Measurements from ENCODE around the gene UIMC1. TPM values are rescaled to one million over a fixed set of nuclear protein-coding genes. Genes with fewer than 3 reads are reported as not detected.

UIMC1 gene
- total RNA-seq, 1 donor from 2014 or later: 67.7 TPM

- TF ChIP-seq EZH2phosphoT487 (IDR thresholded peaks at IDR 0.05): no peak
- TF ChIP-seq CTCF (IDR thresholded peaks at IDR 0.05): no peak
- no peak for TF ChIP-seq EZH2 (IDR thresholded peaks at IDR 0.05)
- Mint-ChIP-seq H3K36me3 (no peaks in the 10 kb centered on the region), H3K4me1 (peaks cover 40% of the 10 kb centered on the region), H3K27me3 (ENCODE audit: insufficient read depth, low read depth) (peaks cover 39% of the 10 kb centered on the region), H3K9me3 (no peaks in the 10 kb centered on the region), H3K27ac (no peak overlapping the region), H3K4me3 (peak overlapping the region; percentile 64)
- no peak overlapping the region for H2AFZ ChIP-seq (replicated peaks)
- H3F3A ChIP-seq (ENCODE audit: low read depth): peaks cover 4% of the 10 kb centered on the region
- no peak overlapping the region for H3K27ac ChIP-seq
- no peaks in the 10 kb centered on the region for H3K36me3 ChIP-seq
- no peak overlapping the region for H3K4me2 ChIP-seq
- H3K9me3 ChIP-seq (ENCODE audit: low read depth): no peaks in the 10 kb centered on the region
- no peaks in the 10 kb centered on the region for H3K27me3 ChIP-seq
- H3K4me1 ChIP-seq: peaks cover 6% of the 10 kb centered on the region
- no peak overlapping the region for H3K9ac ChIP-seq
- no peaks in the 10 kb centered on the region for H3K79me2 ChIP-seq (ENCODE audit: low read depth)
- H4K20me1 ChIP-seq (ENCODE audit: low read depth): no peaks in the 10 kb centered on the region
- no peak for DNase-seq (ENCODE audit: low spot score)
- no peak overlapping the region for H3K4me3 ChIP-seq
Observed at GRCh38 chr5:176878906-176879662, 127.5 kb downstream of the UIMC1 start.

GRCh38 chr5:176878463-176878862 lies 128.1 kb downstream of the UIMC1 start:
- Mint-ChIP-seq H3K27ac (peak overlapping the region; percentile 33), H3K4me3 (no peak overlapping the region), H3K36me3 (no peaks in the 10 kb centered on the region), H3K4me1 (peaks cover 38% of the 10 kb centered on the region), H3K27me3 (ENCODE audit: insufficient read depth, low read depth) (peaks cover 41% of the 10 kb centered on the region), H3K9me3 (no peaks in the 10 kb centered on the region)
- H3K27ac ChIP-seq: no peak overlapping the region
- H3K27me3 ChIP-seq: no peaks in the 10 kb centered on the region
- no peak overlapping the region for H3K9ac ChIP-seq
- H3K4me2 ChIP-seq: no peak overlapping the region
- no peaks in the 10 kb centered on the region for H3F3A ChIP-seq (ENCODE audit: low read depth)
- H3K79me2 ChIP-seq (ENCODE audit: low read depth): no peaks in the 10 kb centered on the region
- H3K9me3 ChIP-seq (ENCODE audit: low read depth): no peaks in the 10 kb centered on the region
- TF ChIP-seq EZH2phosphoT487 (IDR thresholded peaks at IDR 0.05) (no peak), EZH2 (IDR thresholded peaks at IDR 0.05) (no peak)
- H4K20me1 ChIP-seq (ENCODE audit: low read depth): no peaks in the 10 kb centered on the region
- no peak for DNase-seq (ENCODE audit: low spot score)
- H3K4me1 ChIP-seq: peaks cover 5% of the 10 kb centered on the region
- no peak overlapping the region for H3K4me3 ChIP-seq
- H2AFZ ChIP-seq (replicated peaks): no peak overlapping the region
- H3K36me3 ChIP-seq: no peaks in the 10 kb centered on the region

- H3K4me3 Mint-ChIP-seq: no peak overlapping the region
- H3K27me3 Mint-ChIP-seq (ENCODE audit: insufficient read depth, low read depth): peaks cover 35% of the 10 kb centered on the region
- no peak overlapping the region for H3K9ac ChIP-seq
- H3K4me1 Mint-ChIP-seq: peaks cover 32% of the 10 kb centered on the region
- H3K27ac Mint-ChIP-seq: peak overlapping the region; percentile 33
- H2AFZ ChIP-seq (replicated peaks): no peak overlapping the region
- no peak overlapping the region for H3K27ac ChIP-seq
- H3K4me3 ChIP-seq: no peak overlapping the region
- no peak overlapping the region for H3K4me2 ChIP-seq
- no peaks in the 10 kb centered on the region for H4K20me1 ChIP-seq (ENCODE audit: low read depth)
- no peaks in the 10 kb centered on the region for H3F3A ChIP-seq (ENCODE audit: low read depth)
- H3K9me3 Mint-ChIP-seq: no peaks in the 10 kb centered on the region
- H3K4me1 ChIP-seq: peaks cover 5% of the 10 kb centered on the region
- no peaks in the 10 kb centered on the region for H3K36me3 Mint-ChIP-seq
- no peaks in the 10 kb centered on the region for H3K9me3 ChIP-seq (ENCODE audit: low read depth)
- no peaks in the 10 kb centered on the region for H3K36me3 ChIP-seq
- no peaks in the 10 kb centered on the region for H3K27me3 ChIP-seq
- no peak for TF ChIP-seq EZH2 (IDR thresholded peaks at IDR 0.05)
- no peak for TF ChIP-seq EZH2phosphoT487 (IDR thresholded peaks at IDR 0.05)
- TF ChIP-seq CTCF (IDR thresholded peaks at IDR 0.05): no peak
- DNase-seq (ENCODE audit: low spot score): no peak
- H3K79me2 ChIP-seq (ENCODE audit: low read depth): no peaks in the 10 kb centered on the region
Observed at GRCh38 chr5:176877793-176878331, 128.7 kb downstream of the UIMC1 start.
